Neuronal stem cell (in vitro differentiated cells): ENCODE results near the gene ESPNL.

Experiments used
- DNase-seq: peaks from one replicate; pipeline ENCODE4 v3.0.0-alpha.2; 2013; ENCODE audit warnings: low spot score
- H2AFZ ChIP-seq: one replicate; pipeline ENCODE4 v1.6.1; 2013; ENCODE audit warnings: mild to moderate bottlenecking, low read length, inconsistent platforms
- H2AK5ac ChIP-seq: 2 replicates; pipeline ENCODE4 v1.6.1; 2013; ENCODE audit warnings: low read depth, mild to moderate bottlenecking, inconsistent platforms, low read length, moderate library complexity, mixed read lengths
- H2BK120ac ChIP-seq: 2 replicates; pipeline ENCODE4 v1.6.1; 2013; ENCODE audit warnings: low read depth, mild to moderate bottlenecking, inconsistent platforms, low read length, moderate library complexity, mixed read lengths
- H2BK12ac ChIP-seq: one replicate; pipeline ENCODE4 v1.6.1; 2013; ENCODE audit warnings: low read length, inconsistent platforms
- H2BK15ac ChIP-seq: 2 replicates; pipeline ENCODE4 v1.6.1; 2013; ENCODE audit warnings: mild to moderate bottlenecking, low read length, inconsistent platforms, mixed read lengths
- H2BK5ac ChIP-seq: one replicate; pipeline ENCODE4 v1.6.1; 2013; ENCODE audit warnings: inconsistent platforms, mild to moderate bottlenecking, low read length, moderate library complexity
- H3K14ac ChIP-seq: one replicate; pipeline ENCODE4 v1.6.1; 2013; ENCODE audit warnings: low read length, inconsistent platforms
- H3K18ac ChIP-seq: 2 replicates; pipeline ENCODE4 v1.6.1; 2013; ENCODE audit warnings: low read length, inconsistent platforms
- H3K23ac ChIP-seq: 2 replicates; pipeline ENCODE4 v1.6.1; 2013; ENCODE audit warnings: low read depth, mild to moderate bottlenecking, mixed read lengths, low read length, inconsistent platforms; ENCODE audit not compliant: poor library complexity
- H3K27ac ChIP-seq: replicated peaks from 3 replicates; pipeline ENCODE4 v1.5.1; 2013; ENCODE audit warnings: low read length, inconsistent platforms
- H3K27me3 ChIP-seq, 3 experiments: 2 replicates each; pipeline ENCODE4 v1.6.1; 2013; ENCODE audit warnings: low read length in 3 of 3, mild to moderate bottlenecking in 2 of 3, inconsistent platforms in 1 of 3, low read depth in 1 of 3, mixed read lengths in 1 of 3, moderate library complexity in 1 of 3; ENCODE audit not compliant: control insufficient read depth in 3 of 3, insufficient read depth in 3 of 3
- H3K36me3 ChIP-seq, 2 donors: replicated peaks in 1 of 2; 2 replicates each; pipeline ENCODE4 v1.6.1; 2013; ENCODE audit warnings: low read length in 2 of 2; ENCODE audit not compliant: control insufficient read depth in 2 of 2, insufficient read depth in 2 of 2
- H3K4ac ChIP-seq: 2 replicates; pipeline ENCODE4 v1.6.1; 2013; ENCODE audit warnings: inconsistent platforms, mild to moderate bottlenecking, low read length, moderate library complexity
- H3K4me1 ChIP-seq, 2 donors: 1 replicate in 1 of 2; 2 replicates in 1 of 2; pipeline ENCODE4 v1.6.1; 2013; ENCODE audit warnings: low read length in 2 of 2, low read depth in 1 of 2; ENCODE audit not compliant: control insufficient read depth in 2 of 2, insufficient read depth in 1 of 2
- H3K4me2 ChIP-seq: one replicate; pipeline ENCODE4 v1.6.1; 2013; ENCODE audit warnings: mild to moderate bottlenecking, low read length, inconsistent platforms; ENCODE audit not compliant: insufficient read depth, poor library complexity, severe bottlenecking
- H3K4me3 ChIP-seq, 2 donors: 2 replicates each; pipeline ENCODE4 v1.5.1; 2013; ENCODE audit warnings: low read length in 2 of 2, mild to moderate bottlenecking in 2 of 2, inconsistent platforms in 1 of 2, moderate library complexity in 1 of 2
- H3K79me1 ChIP-seq: one replicate; pipeline ENCODE4 v1.6.1; 2013; ENCODE audit warnings: low read depth, mild to moderate bottlenecking, inconsistent platforms, low read length, moderate library complexity
- H3K9ac ChIP-seq: one replicate; pipeline ENCODE4 v1.6.1; 2013; ENCODE audit warnings: mild to moderate bottlenecking, low read depth, low read length, inconsistent platforms; ENCODE audit not compliant: poor library complexity
- H3K9me3 ChIP-seq, 2 donors: replicated peaks in 1 of 2; 2 replicates each; pipeline versions ENCODE3 to v1.6.1; 2013; ENCODE audit warnings: low read length in 2 of 2, mild to moderate bottlenecking in 2 of 2, inconsistent platforms in 1 of 2, low read depth in 1 of 2, mixed read lengths in 1 of 2, moderate library complexity in 1 of 2; ENCODE audit not compliant: control insufficient read depth in 2 of 2, insufficient read depth in 1 of 2
- H4K8ac ChIP-seq: one replicate; pipeline ENCODE4 v1.6.1; 2013; ENCODE audit warnings: low read depth, mild to moderate bottlenecking, inconsistent platforms, low read length, moderate library complexity
- H4K91ac ChIP-seq: one replicate; pipeline ENCODE4 v1.6.1; 2013; ENCODE audit warnings: low read length, low read depth, mild to moderate bottlenecking, inconsistent platforms; ENCODE audit not compliant: poor library complexity
- WGBS, 2 donors: extraction: QIAGEN DNeasy Blood & Tissue Kit; methylation state at CpG; one replicate each; pipeline ENCODE4 v1.1.7; 2013; ENCODE audit warnings: missing lambda C conversion rate in 2 of 2, mixed read lengths in 1 of 2; ENCODE audit not compliant: insufficient read length in 2 of 2, insufficient replicate concordance in 1 of 2; ENCODE audit errors: extremely low coverage in 2 of 2; 5-methylcytosine and 5-hydroxymethylcytosine counted together

Gene ESPNL

DNA sequence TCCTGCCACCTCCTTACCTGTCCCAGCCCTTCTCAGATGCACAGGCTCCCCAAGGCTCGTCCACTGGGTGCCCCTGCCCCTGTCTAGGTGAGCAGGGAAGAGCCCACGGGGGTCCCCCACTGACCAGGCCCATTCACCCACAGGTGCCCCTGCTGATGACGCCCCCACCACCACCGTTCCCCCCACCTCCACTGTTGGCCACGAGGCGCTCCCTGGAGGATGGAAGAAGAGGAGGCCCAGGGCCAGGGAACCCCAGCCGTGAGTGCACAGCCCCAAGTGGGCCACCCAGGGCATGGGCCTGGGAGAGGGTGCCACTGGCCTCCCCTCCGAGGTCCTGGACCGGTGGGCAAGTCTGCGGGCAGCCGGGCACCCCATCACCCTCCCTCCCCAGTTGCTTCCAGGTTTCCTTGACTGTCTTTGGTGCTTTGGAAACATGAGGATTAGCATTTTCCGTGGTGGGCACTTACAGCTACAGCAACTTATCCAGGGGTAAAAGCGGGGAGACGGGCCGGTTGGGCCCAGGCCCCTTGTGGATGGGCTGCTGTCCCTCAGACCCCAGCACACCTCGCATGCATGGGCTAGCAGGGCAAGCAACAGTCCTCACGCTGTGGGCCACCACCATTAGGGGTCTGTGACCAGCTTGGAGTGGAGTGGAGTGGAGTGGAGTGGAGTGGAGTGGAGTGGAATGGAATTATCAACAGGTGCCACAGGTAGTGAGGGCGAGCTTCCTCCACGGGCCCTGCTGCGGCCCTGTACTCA lies 25.2 kb downstream of the ESPNL start:
- peak overlapping the region; percentile 69 for H2BK12ac ChIP-seq
- H3K9me3 ChIP-seq: peaks cover 0 to 5% of the 10 kb centered on the region in 2 donors
- H3K23ac ChIP-seq: no peak overlapping the region
- no peak overlapping the region for H2AFZ ChIP-seq
- no peak overlapping the region for H2BK15ac ChIP-seq
- no peak overlapping the region for H3K4ac ChIP-seq
- H3K79me1 ChIP-seq: peaks cover 6% of the 10 kb centered on the region
- peak overlapping the region; percentile 91 for H3K18ac ChIP-seq
- no peak overlapping the region for H3K27ac ChIP-seq
- DNase-seq: no peak
- H3K27me3 ChIP-seq: peaks cover 0 to 3% (median 0%) of the 10 kb centered on the region in 3 experiments
- H4K8ac ChIP-seq: peak overlapping the region; percentile 58
- WGBS, 2 donors: no CpG with 5 or more reads among the region's 20 CpGs
- H3K36me3 ChIP-seq: peaks cover 0 to 2% of the 10 kb centered on the region in 2 donors
- H3K4me1 ChIP-seq: peaks cover 4 to 11% of the 10 kb centered on the region in 2 donors
- H3K4me2 ChIP-seq: no peak overlapping the region
- H3K4me3 ChIP-seq: no peak overlapping the region
- H2AK5ac ChIP-seq: peak overlapping the region; percentile 63
- peak overlapping the region; percentile 56 for H4K91ac ChIP-seq
- H2BK120ac ChIP-seq: no peak overlapping the region
- no peak overlapping the region for H3K9ac ChIP-seq
- no peak overlapping the region for H2BK5ac ChIP-seq
- H3K14ac ChIP-seq: no peak overlapping the region

DNA sequence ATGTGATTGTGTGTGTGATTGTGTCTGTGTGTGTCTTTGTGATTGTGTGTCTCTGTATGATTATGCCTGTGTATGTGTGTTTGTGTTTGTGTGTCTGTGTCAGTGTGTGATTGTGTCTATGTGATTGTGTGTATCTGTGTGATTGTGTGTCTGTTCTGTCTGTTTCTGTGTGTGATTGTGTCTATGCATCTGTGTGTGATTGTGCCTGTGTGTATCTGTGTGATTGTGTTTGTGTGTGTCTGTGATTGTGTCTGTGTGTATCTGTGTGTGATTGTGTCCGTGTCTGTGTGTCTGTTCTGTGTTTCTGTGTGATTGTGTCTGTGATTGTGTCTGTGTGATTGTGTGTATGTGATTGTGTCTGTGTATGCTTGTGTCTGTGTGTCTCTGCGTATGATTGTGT lies 26.2 kb downstream of the ESPNL start:
- no peak overlapping the region for H2BK5ac ChIP-seq
- WGBS, 2 donors: no CpG with 5 or more reads among the region's 2 CpGs
- H3K27ac ChIP-seq: no peak overlapping the region
- H2AFZ ChIP-seq: no peak overlapping the region
- no peak overlapping the region for H4K8ac ChIP-seq
- H2BK15ac ChIP-seq: no peak overlapping the region
- H3K4me2 ChIP-seq: no peak overlapping the region
- no peak overlapping the region for H4K91ac ChIP-seq
- H3K9ac ChIP-seq: no peak overlapping the region
- H3K27me3 ChIP-seq: peaks cover 0 to 3% (median 0%) of the 10 kb centered on the region in 3 experiments
- no peak overlapping the region for H3K18ac ChIP-seq
- no peak overlapping the region for H3K14ac ChIP-seq
- H3K9me3 ChIP-seq: peaks cover 0 to 5% of the 10 kb centered on the region in 2 donors
- H3K23ac ChIP-seq: no peak overlapping the region
- H3K36me3 ChIP-seq: peaks cover 0 to 2% of the 10 kb centered on the region in 2 donors
- no peak overlapping the region for H2BK120ac ChIP-seq
- no peak overlapping the region for H3K4me3 ChIP-seq
- no peak overlapping the region for H3K4ac ChIP-seq
- H3K4me1 ChIP-seq: peaks cover 2 to 5% of the 10 kb centered on the region in 2 donors
- no peak overlapping the region for H2AK5ac ChIP-seq
- H2BK12ac ChIP-seq: peak overlapping the region; percentile 14
- peaks cover 8% of the 10 kb centered on the region for H3K79me1 ChIP-seq
- DNase-seq: no peak

DNA sequence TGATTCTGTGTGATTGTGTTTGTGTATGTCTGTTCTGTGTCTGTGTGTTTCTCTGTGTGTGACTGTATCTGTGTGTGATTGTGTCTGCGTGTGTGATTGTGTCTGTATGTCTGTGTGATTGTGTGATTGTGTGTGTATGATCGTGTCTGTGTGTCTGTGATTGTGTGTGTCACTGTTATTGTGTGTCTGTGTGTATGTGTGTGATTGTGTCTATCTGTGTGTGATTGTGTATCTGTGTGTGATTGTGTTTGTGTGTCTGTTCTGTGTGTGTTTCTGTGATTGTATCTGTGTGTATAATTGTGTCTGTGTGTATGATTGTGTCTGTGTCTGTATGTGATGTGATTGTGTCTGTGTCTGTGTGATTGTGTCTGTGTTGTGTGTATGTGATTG lies 26.6 kb downstream of the ESPNL start:
- H3K18ac ChIP-seq: no peak overlapping the region
- DNase-seq: no peak
- peak overlapping the region; percentile 27 for H3K9ac ChIP-seq
- no peak overlapping the region for H2AK5ac ChIP-seq
- no peak overlapping the region for H2BK5ac ChIP-seq
- H3K27ac ChIP-seq: no peak overlapping the region
- H4K8ac ChIP-seq: no peak overlapping the region
- H2AFZ ChIP-seq: peak overlapping the region; percentile 81
- peaks cover 0 to 5% of the 10 kb centered on the region in 2 donors for H3K9me3 ChIP-seq
- no peak overlapping the region for H2BK120ac ChIP-seq
- H3K4me3 ChIP-seq: no peak overlapping the region
- WGBS, 2 donors: no CpG with 5 or more reads among the region's 2 CpGs
- no peak overlapping the region for H2BK15ac ChIP-seq
- H3K4ac ChIP-seq: no peak overlapping the region
- no peak overlapping the region for H3K14ac ChIP-seq
- no peak overlapping the region for H2BK12ac ChIP-seq
- peaks cover 0 to 2% of the 10 kb centered on the region in 2 donors for H3K36me3 ChIP-seq
- peaks cover 2 to 5% of the 10 kb centered on the region in 2 donors for H3K4me1 ChIP-seq
- peaks cover 0 to 3% (median 0%) of the 10 kb centered on the region in 3 experiments for H3K27me3 ChIP-seq
- no peak overlapping the region for H4K91ac ChIP-seq
- H3K4me2 ChIP-seq: no peak overlapping the region
- H3K79me1 ChIP-seq: peaks cover 8% of the 10 kb centered on the region
- H3K23ac ChIP-seq: no peak overlapping the region
